GM12891 (cell line): ENCODE measurements around the gene HCN2.

ENCODE experiments used
- POLR2A ChIP-seq: IDR thresholded peaks from 2 replicates; pipeline ENCODE4 v1.6.1; 2011; ENCODE audit warnings: low read depth, low read length, control low read depth
- POLR2AphosphoS5 ChIP-seq: IDR thresholded peaks from 2 replicates; pipeline ENCODE4 v1.6.1; 2011; ENCODE audit warnings: low read depth, low read length, control low read depth
- TAF1 ChIP-seq: IDR thresholded peaks from 2 replicates; pipeline ENCODE4 v1.6.1; 2011; ENCODE audit warnings: low read depth, low read length, control low read depth

DNA sequence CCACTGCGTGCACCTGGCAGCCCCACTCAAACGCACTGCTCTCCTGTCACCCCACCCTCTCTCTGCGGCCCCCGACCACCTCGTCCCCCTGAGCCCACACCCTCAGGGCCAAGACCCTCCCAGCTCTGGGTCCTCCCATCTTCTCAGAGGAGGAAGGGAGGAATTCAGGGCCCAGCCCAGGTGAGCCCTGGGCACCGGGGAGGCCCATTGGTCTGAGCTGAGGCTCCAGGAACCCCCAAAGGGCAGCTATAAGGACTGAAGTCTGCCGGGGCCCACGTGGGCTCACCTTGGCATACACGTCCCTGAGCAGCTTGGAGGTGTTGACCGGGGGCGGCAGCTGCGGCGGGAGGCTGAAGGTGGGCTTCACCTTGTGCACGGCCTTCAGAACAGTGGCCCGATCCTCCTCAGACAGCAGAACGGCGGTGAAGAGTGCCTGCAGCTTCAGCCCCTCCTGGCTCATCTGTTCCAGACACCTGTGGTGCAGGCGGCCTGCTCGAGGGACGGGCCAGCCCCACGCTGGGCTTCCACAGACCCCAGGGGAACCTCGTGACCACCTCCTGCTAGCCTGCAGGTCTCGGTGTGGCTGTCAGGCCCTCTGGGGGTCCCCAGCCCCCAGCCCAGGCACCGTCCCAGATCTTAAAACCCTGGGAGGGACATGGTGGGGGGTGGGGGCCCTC lies 34.9 kb downstream of the HCN2 start:
- TF ChIP-seq TAF1 (no peak), POLR2AphosphoS5 (no peak), POLR2A (no peak)
